CMK (cell line): Measurements from ENCODE around the gene ZFYVE28.

Experiments
- DNase-seq: peaks from one replicate; pipeline ENCODE4 v3.0.0-alpha.2; 2010; ENCODE audit warnings: low read depth

The ZFYVE28 gene

GRCh38 chr4:2428496-2429213 is 10.2 kb upstream of the ZFYVE28 start:
- no peak for DNase-seq

- DNase-seq, result no peak
These were observed 9.2 kb upstream of the ZFYVE28 start for GRCh38 chr4:2427383-2428334.

- no peak for DNase-seq
These were observed 8.3 kb upstream of the ZFYVE28 start for GRCh38 chr4:2426711-2427275.

GRCh38 chr4:2426069-2426397 is 7.6 kb upstream of the ZFYVE28 start:
- no peak for DNase-seq

- DNase-seq, result no peak
These were observed 7.1 kb upstream of the ZFYVE28 start for GRCh38 chr4:2425386-2426068.

GRCh38 chr4:2424581-2424980 is 6.1 kb upstream of the ZFYVE28 start:
- no peak for DNase-seq

GRCh38 chr4:2423695-2424094 is 5.2 kb upstream of the ZFYVE28 start:
- no peak for DNase-seq

- DNase-seq, result no peak
These were observed 4.6 kb upstream of the ZFYVE28 start for GRCh38 chr4:2423066-2423465.

- DNase-seq, result no peak
These were observed 3.5 kb upstream of the ZFYVE28 start for GRCh38 chr4:2421928-2422327.

GRCh38 chr4:2419814-2420213 is 1.4 kb upstream of the ZFYVE28 start:
- DNase-seq, result no peak

- peak; percentile 79 for DNase-seq
These were observed 466 bp upstream of the ZFYVE28 start, which contains the start of gene CFAP99 for GRCh38 chr4:2418650-2419571. TSS of gene CFAP99 (plus strand) at chr4:2418955.

GRCh38 chr4:2417226-2417764 is 1.1 kb downstream of the ZFYVE28 start:
- no peak for DNase-seq

- DNase-seq, result no peak
These were observed 1.8 kb downstream of the ZFYVE28 start for GRCh38 chr4:2416564-2417225.

- DNase-seq, result no peak
These were observed 2.4 kb downstream of the ZFYVE28 start for GRCh38 chr4:2415881-2416563.

- no peak for DNase-seq
These were observed 3.2 kb downstream of the ZFYVE28 start for GRCh38 chr4:2415213-2415612.

GRCh38 chr4:2413821-2414610 is 4.4 kb downstream of the ZFYVE28 start:
- no peak for DNase-seq

GRCh38 chr4:2412885-2413716 is 5.3 kb downstream of the ZFYVE28 start:
- peak; percentile 83 for DNase-seq

- no peak for DNase-seq
These were observed 5.9 kb downstream of the ZFYVE28 start for GRCh38 chr4:2412534-2412884.
